ENCODE measurements around the gene APOC3.

Gene APOC3

GRCh38 chr11:116842909-116843308, 13.2 kb downstream of the APOC3 start:
- in situ Hi-C loops (cut with HindIII; ENCODE audit: low pct_ligation_motif_present, low sequenced_read_pairs), result no loop called here
- DNase-seq, result no peak
- TF ChIP-seq CTCF (IDR thresholded peaks at IDR 0.05; ENCODE audit: low read depth, low read length, missing control alignments), result no peak
- Histone ChIP-seq H3K27ac (no peak overlapping the region), H3K36me3 (replicated peaks) (peaks cover 10% of the 10 kb centered on the region), H3K4me3 (ENCODE audit: low read depth, low read length) (no peak overlapping the region), H3K27me3 (replicated peaks) (no peaks in the 10 kb centered on the region)

GRCh38 chr11:116843661-116844060, 14.0 kb downstream of the APOC3 start:
- H3K4me3 ChIP-seq (ENCODE audit: low read depth, low read length), result no peak overlapping the region
- peaks cover 10% of the 10 kb centered on the region for H3K36me3 ChIP-seq (replicated peaks)
- TF ChIP-seq CTCF (IDR thresholded peaks at IDR 0.05; ENCODE audit: low read depth, low read length, missing control alignments), result no peak
- no peak for DNase-seq
- H3K27me3 ChIP-seq (replicated peaks), result no peaks in the 10 kb centered on the region
- H3K27ac ChIP-seq, result no peak overlapping the region
- in situ Hi-C loops (cut with HindIII; ENCODE audit: low pct_ligation_motif_present, low sequenced_read_pairs), result no loop called here

GRCh38 chr11:116844722-116845121, 15.0 kb downstream of the APOC3 start:
- no peak for DNase-seq
- in situ Hi-C loops (cut with HindIII; ENCODE audit: low pct_ligation_motif_present, low sequenced_read_pairs), result no loop called here
- no peaks in the 10 kb centered on the region for H3K27me3 ChIP-seq (replicated peaks)
- TF ChIP-seq CTCF (IDR thresholded peaks at IDR 0.05; ENCODE audit: low read depth, low read length, missing control alignments), result no peak
- H3K4me3 ChIP-seq (ENCODE audit: low read depth, low read length), result no peak overlapping the region
- H3K36me3 ChIP-seq (replicated peaks), result peaks cover 10% of the 10 kb centered on the region
- H3K27ac ChIP-seq, result no peak overlapping the region

GRCh38 chr11:116847612-116848011, 17.9 kb downstream of the APOC3 start:
- Histone ChIP-seq H3K27ac (no peak overlapping the region), H3K4me3 (ENCODE audit: low read depth, low read length) (no peak overlapping the region), H3K36me3 (replicated peaks) (peaks cover 10% of the 10 kb centered on the region), H3K27me3 (replicated peaks) (no peaks in the 10 kb centered on the region)
- no peak for DNase-seq
- no peak for TF ChIP-seq CTCF (IDR thresholded peaks at IDR 0.05; ENCODE audit: low read depth, low read length, missing control alignments)
- in situ Hi-C loops (cut with HindIII; ENCODE audit: low pct_ligation_motif_present, low sequenced_read_pairs), result no loop called here

GRCh38 chr11:116849060-116849459, 19.4 kb downstream of the APOC3 start:
- TF ChIP-seq CTCF (IDR thresholded peaks at IDR 0.05; ENCODE audit: low read depth, low read length, missing control alignments), result no peak
- DNase-seq, result no peak
- Histone ChIP-seq H3K4me3 (ENCODE audit: low read depth, low read length) (no peak overlapping the region), H3K36me3 (replicated peaks) (peaks cover 10% of the 10 kb centered on the region), H3K27ac (no peak overlapping the region), H3K27me3 (replicated peaks) (no peaks in the 10 kb centered on the region)
- in situ Hi-C loops (cut with HindIII; ENCODE audit: low pct_ligation_motif_present, low sequenced_read_pairs), result no loop called here

GRCh38 chr11:116849486-116849885, 19.8 kb downstream of the APOC3 start:
- no peak for TF ChIP-seq CTCF (IDR thresholded peaks at IDR 0.05; ENCODE audit: low read depth, low read length, missing control alignments)
- Histone ChIP-seq H3K4me3 (ENCODE audit: low read depth, low read length) (no peak overlapping the region), H3K27me3 (replicated peaks) (no peaks in the 10 kb centered on the region), H3K36me3 (replicated peaks) (peaks cover 10% of the 10 kb centered on the region), H3K27ac (no peak overlapping the region)
- in situ Hi-C loops (cut with HindIII; ENCODE audit: low pct_ligation_motif_present, low sequenced_read_pairs), result no loop called here
- DNase-seq, result no peak

All from brain microvascular endothelial cell (primary cell).